ENCODE results near the gene RFX3.

The RFX3 gene

DNA sequence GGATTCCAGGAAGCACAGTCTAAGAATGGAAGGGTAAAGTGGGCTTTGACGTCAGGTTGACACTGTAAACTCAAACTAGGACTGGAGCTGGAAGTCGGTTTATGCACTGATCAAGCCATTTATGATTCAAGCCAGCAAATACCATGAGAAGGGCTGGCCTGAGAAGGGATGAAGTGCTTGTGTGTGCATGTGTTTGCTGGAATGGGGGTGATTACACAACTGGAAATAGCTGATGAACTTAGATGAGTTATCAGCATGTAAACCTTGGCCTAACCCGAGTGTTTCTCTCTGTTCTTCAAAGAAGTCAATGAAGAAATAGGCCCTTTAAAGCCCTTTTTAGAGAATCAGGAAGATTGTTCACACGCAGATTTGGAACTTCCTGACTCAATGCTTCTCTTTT is 287.6 kb downstream of the RFX3 start:
- no peak for DNase-seq (ENCODE audit: low read depth, low spot score)
- Histone ChIP-seq H3K27ac (ENCODE audit: low read length) (no peak overlapping the region), H3K27me3 (ENCODE audit: control insufficient read depth, insufficient read depth, low read length) (no peaks in the 10 kb centered on the region), H3K9me3 (ENCODE audit: control insufficient read depth, insufficient read depth, low read length) (no peaks in the 10 kb centered on the region), H3K4me1 (ENCODE audit: control insufficient read depth, insufficient read depth, low read length) (no peaks in the 10 kb centered on the region), H3K4me3 (ENCODE audit: low read length) (no peak overlapping the region), H3K36me3 (ENCODE audit: control insufficient read depth, insufficient read depth, low read length) (no peaks in the 10 kb centered on the region)
- WGBS (ENCODE audit: insufficient coverage, insufficient read length) = no CpG with 5 or more reads among the region's 4 CpGs

DNA sequence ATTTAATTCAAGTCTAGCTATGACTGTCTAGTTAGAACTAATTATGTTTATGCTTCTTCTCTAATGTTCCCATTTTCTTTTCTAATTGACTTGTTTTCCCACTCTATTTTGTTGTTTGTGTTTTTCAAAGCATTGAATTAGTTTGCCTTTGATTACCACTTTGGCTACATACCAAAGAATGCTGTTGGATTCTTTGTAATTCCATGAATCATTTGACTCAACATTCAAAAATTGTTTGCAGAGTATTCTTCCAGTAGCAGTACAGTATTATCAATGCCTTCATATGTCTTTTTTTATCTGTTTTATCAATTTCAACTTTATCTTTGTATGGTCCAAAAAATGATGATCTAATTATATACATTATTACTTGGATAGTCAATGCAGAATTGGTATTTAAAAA is 288.7 kb downstream of the RFX3 start:
- no peaks in the 10 kb centered on the region for H3K36me3 ChIP-seq (ENCODE audit: control insufficient read depth, insufficient read depth, low read length)
- DNase-seq (ENCODE audit: low read depth, low spot score) = no peak

DNA sequence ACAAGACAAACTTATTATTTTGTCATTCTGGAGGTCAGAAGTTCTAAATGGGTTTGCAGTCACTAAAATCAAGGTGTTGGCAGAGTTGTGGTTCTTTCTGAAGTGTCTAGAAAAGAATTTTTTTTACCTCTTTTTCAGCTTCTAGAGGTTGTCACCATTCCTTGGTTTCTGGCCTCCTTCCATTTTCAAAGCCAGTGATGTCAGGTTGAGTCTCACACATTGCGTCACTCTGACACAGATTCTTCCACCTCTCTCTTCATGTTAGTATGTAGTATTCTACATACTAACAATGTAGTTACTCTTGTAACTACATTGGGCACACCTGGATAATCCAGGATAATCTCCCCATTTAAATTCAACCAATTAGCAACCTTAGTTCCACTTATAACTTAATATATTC is 290.3 kb downstream of the RFX3 start:
- no peak overlapping the region for H3K27ac ChIP-seq (ENCODE audit: low read length)
- H3K9me3 ChIP-seq (ENCODE audit: control insufficient read depth, insufficient read depth, low read length) = no peaks in the 10 kb centered on the region
- no peaks in the 10 kb centered on the region for H3K36me3 ChIP-seq (ENCODE audit: control insufficient read depth, insufficient read depth, low read length)
- DNase-seq (ENCODE audit: low read depth, low spot score) = no peak
- no peak overlapping the region for H3K4me3 ChIP-seq (ENCODE audit: low read length)
- no CpG with 5 or more reads among the region's 1 CpG for WGBS (ENCODE audit: insufficient coverage, insufficient read length)
- no peaks in the 10 kb centered on the region for H3K27me3 ChIP-seq (ENCODE audit: control insufficient read depth, insufficient read depth, low read length)
- no peaks in the 10 kb centered on the region for H3K4me1 ChIP-seq (ENCODE audit: control insufficient read depth, insufficient read depth, low read length)

More for the DNA sequence above, 288.7 kb downstream of the RFX3 start:
- no peaks in the 10 kb centered on the region for H3K9me3 ChIP-seq (ENCODE audit: control insufficient read depth, insufficient read depth, low read length)
- no peaks in the 10 kb centered on the region for H3K27me3 ChIP-seq (ENCODE audit: control insufficient read depth, insufficient read depth, low read length)
- no peak overlapping the region for H3K4me3 ChIP-seq (ENCODE audit: low read length)
- H3K27ac ChIP-seq (ENCODE audit: low read length) = no peak overlapping the region
- H3K4me1 ChIP-seq (ENCODE audit: control insufficient read depth, insufficient read depth, low read length) = no peaks in the 10 kb centered on the region

DNA sequence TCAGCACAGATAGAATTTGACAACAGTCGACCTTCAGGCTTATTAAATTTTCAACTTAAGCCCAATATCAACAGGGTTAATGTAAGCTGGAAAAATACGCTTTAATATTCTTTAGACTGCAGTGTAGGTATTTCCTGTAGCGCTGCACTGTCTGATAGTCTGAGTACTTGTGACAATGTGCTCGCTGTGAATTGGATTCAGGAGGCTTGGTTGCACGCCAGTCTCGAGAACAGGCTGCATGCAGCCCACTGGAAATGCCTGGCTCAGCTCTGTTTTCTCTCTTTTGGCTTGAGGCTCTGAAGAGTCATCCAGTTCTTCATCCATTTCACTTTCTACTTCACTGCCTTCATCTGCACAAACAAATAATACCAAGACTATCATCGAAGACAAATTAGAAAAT is 300.9 kb downstream of the RFX3 start:
- no peak overlapping the region for H3K27ac ChIP-seq (ENCODE audit: low read length)
- no peaks in the 10 kb centered on the region for H3K36me3 ChIP-seq (ENCODE audit: control insufficient read depth, insufficient read depth, low read length)
- whole genome bisulfite sequencing (ENCODE audit: insufficient coverage, insufficient read length) = no CpG with 5 or more reads among the region's 7 CpGs
- no peaks in the 10 kb centered on the region for H3K27me3 ChIP-seq (ENCODE audit: control insufficient read depth, insufficient read depth, low read length)
- DNase-seq (ENCODE audit: low read depth, low spot score) = no peak
- no peak overlapping the region for H3K4me3 ChIP-seq (ENCODE audit: low read length)
- H3K4me1 ChIP-seq (ENCODE audit: control insufficient read depth, insufficient read depth, low read length) = no peaks in the 10 kb centered on the region
- no peaks in the 10 kb centered on the region for H3K9me3 ChIP-seq (ENCODE audit: control insufficient read depth, insufficient read depth, low read length)

DNA sequence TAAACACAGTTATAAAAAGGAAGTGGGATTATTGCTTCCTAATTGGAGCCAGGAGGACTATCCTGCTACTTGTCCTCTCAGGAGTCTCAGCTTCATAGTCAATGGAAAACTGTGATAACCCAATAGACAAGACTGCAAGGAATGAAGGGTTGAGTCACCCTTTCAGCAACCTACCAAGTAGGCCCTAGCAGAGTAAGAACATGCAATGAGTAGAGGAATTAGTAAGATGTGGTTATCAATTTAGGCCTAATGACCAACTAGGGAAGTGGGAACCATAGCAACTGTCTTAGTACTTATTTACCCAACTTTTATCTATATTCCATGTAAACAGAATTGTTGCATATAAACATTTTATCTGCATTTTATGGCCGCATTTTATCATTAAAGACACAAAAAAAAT is 310.1 kb downstream of the RFX3 start:
- Histone ChIP-seq H3K36me3 (ENCODE audit: control insufficient read depth, insufficient read depth, low read length) (no peaks in the 10 kb centered on the region), H3K4me3 (ENCODE audit: low read length) (no peak overlapping the region), H3K9me3 (ENCODE audit: control insufficient read depth, insufficient read depth, low read length) (no peaks in the 10 kb centered on the region), H3K27ac (ENCODE audit: low read length) (no peak overlapping the region), H3K27me3 (ENCODE audit: control insufficient read depth, insufficient read depth, low read length) (no peaks in the 10 kb centered on the region), H3K4me1 (ENCODE audit: control insufficient read depth, insufficient read depth, low read length) (no peaks in the 10 kb centered on the region)
- no peak for DNase-seq (ENCODE audit: low read depth, low spot score)
- no CpG with 5 or more reads among the region's 1 CpG for WGBS (ENCODE audit: insufficient coverage, insufficient read length)

DNA sequence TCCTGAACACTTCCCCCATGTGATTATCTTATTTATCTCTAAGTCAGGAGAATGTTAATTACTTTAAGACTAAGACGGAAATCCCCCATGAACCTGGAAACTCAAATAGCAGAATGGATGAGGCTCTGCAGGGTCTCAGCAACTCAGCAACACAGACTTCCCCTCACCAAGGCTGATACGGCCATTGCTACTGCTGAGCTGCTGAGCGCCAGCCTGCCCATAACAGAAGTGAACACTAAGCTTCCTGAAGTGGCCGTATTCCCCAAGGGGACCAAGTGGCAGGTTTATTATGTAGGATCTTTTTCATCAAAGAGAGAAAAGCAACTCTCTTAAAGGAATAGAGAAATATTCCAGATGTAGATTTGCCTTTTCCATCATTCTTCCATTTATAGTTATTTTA is 311.1 kb downstream of the RFX3 start:
- no peak for DNase-seq (ENCODE audit: low read depth, low spot score)
- no peaks in the 10 kb centered on the region for H3K9me3 ChIP-seq (ENCODE audit: control insufficient read depth, insufficient read depth, low read length)
- no CpG with 5 or more reads among the region's 4 CpGs for WGBS (ENCODE audit: insufficient coverage, insufficient read length)
- H3K4me3 ChIP-seq (ENCODE audit: low read length) = no peak overlapping the region
- no peaks in the 10 kb centered on the region for H3K4me1 ChIP-seq (ENCODE audit: control insufficient read depth, insufficient read depth, low read length)
- H3K27ac ChIP-seq (ENCODE audit: low read length) = no peak overlapping the region
- no peaks in the 10 kb centered on the region for H3K27me3 ChIP-seq (ENCODE audit: control insufficient read depth, insufficient read depth, low read length)
- H3K36me3 ChIP-seq (ENCODE audit: control insufficient read depth, insufficient read depth, low read length) = no peaks in the 10 kb centered on the region

DNA sequence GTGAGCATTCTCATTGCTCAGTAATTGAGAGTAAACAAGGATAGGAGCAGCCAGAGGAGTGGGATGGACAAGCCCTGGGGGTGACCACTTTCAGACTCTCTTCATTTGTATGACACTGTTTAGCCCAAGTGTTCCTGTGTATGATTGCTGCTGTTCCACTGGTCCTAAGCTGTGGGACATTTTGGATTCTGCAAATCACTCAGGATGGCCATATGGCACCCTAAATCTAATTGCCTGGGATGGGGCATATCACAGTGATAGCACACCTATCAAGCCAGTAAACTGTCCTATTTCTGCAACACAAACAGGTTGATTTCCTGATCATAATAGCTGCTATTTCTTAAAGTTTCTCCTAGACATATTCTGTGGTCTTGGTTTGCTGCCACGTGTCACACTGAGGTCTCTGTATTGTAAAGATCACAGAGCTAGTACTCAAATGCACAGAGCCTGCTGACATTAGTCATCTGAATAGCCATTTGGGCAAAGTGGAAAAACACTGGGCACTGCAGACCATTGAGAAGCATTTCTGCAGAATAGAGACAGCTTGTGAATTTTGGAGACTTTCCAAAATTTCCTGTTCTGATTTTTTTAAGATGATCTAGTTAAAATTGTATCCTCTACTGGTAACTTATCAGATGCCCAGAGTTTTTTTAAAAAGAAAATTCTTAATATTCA is 320.2 kb downstream of the RFX3 start:
- no peak for DNase-seq (ENCODE audit: low read depth, low spot score)

DNA sequence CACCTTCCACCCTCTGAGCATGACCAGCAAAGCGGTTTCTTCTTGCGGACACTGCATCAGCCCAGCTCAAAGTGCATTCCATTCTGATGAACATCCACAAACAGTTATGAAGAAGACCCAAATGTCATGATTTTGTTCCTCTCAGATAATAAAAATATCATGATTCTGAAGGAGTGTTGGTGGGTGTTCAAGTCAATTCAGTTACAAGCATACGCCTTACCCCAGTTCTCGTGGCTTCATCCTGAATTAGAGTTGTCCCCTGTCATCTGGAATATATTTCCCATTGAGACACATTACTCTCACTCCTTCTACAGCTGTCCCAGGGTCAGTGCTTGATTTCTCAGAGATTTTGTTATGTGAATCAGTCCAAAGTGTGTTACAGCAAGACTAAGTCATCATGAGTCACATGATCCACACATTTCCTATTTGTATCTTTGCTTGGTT is 325.4 kb downstream of the RFX3 start:
- H3K4me3 ChIP-seq (ENCODE audit: low read length) = no peak overlapping the region
- H3K27ac ChIP-seq (ENCODE audit: low read length) = no peak overlapping the region
- H3K27me3 ChIP-seq (ENCODE audit: control insufficient read depth, insufficient read depth, low read length) = no peaks in the 10 kb centered on the region
- DNase-seq (ENCODE audit: low read depth, low spot score) = no peak
- H3K4me1 ChIP-seq (ENCODE audit: control insufficient read depth, insufficient read depth, low read length) = peaks cover 2% of the 10 kb centered on the region; the same call in 1 of the 2 replicates
- WGBS (ENCODE audit: insufficient coverage, insufficient read length) = no CpG with 5 or more reads among the region's 4 CpGs
- no peaks in the 10 kb centered on the region for H3K9me3 ChIP-seq (ENCODE audit: control insufficient read depth, insufficient read depth, low read length)
- H3K36me3 ChIP-seq (ENCODE audit: control insufficient read depth, insufficient read depth, low read length) = no peaks in the 10 kb centered on the region

More for the DNA sequence above, 320.2 kb downstream of the RFX3 start:
- Histone ChIP-seq H3K36me3 (ENCODE audit: control insufficient read depth, insufficient read depth, low read length) (no peaks in the 10 kb centered on the region), H3K4me1 (ENCODE audit: control insufficient read depth, insufficient read depth, low read length) (no peaks in the 10 kb centered on the region), H3K27me3 (ENCODE audit: control insufficient read depth, insufficient read depth, low read length) (no peaks in the 10 kb centered on the region), H3K4me3 (ENCODE audit: low read length) (no peak overlapping the region), H3K9me3 (ENCODE audit: control insufficient read depth, insufficient read depth, low read length) (no peaks in the 10 kb centered on the region), H3K27ac (ENCODE audit: low read length) (no peak overlapping the region)
- no CpG with 5 or more reads among the region's 1 CpG for WGBS (ENCODE audit: insufficient coverage, insufficient read length)

DNA sequence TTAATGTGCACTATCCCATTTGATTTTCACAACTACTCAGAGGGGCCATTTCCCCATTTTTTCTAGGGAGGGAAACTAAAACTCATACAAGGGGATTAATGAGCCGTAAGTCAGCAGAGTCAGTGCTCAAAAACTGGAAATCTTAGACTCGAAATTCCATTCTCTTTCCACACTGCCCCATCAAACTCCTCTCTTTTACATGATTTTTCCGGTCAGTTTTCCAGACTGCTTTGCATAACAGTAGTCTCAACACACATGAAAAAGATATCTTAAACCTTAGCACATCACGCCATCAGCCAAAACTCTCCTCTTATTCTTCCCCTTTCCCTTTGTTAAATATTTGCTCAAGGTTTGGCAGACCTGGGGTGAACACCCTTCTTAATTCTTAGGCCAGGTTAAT is 332.0 kb downstream of the RFX3 start:
- Histone ChIP-seq H3K27me3 (ENCODE audit: control insufficient read depth, insufficient read depth, low read length) (no peaks in the 10 kb centered on the region), H3K4me3 (ENCODE audit: low read length) (no peak overlapping the region), H3K27ac (ENCODE audit: low read length) (no peak overlapping the region), H3K36me3 (ENCODE audit: control insufficient read depth, insufficient read depth, low read length) (no peaks in the 10 kb centered on the region), H3K9me3 (ENCODE audit: control insufficient read depth, insufficient read depth, low read length) (no peaks in the 10 kb centered on the region), H3K4me1 (ENCODE audit: control insufficient read depth, insufficient read depth, low read length) (peaks cover 2% of the 10 kb centered on the region; the same call in 1 of the 2 replicates)
- DNase-seq (ENCODE audit: low read depth, low spot score) = no peak
- no CpG with 5 or more reads among the region's 4 CpGs for WGBS (ENCODE audit: insufficient coverage, insufficient read length)

DNA sequence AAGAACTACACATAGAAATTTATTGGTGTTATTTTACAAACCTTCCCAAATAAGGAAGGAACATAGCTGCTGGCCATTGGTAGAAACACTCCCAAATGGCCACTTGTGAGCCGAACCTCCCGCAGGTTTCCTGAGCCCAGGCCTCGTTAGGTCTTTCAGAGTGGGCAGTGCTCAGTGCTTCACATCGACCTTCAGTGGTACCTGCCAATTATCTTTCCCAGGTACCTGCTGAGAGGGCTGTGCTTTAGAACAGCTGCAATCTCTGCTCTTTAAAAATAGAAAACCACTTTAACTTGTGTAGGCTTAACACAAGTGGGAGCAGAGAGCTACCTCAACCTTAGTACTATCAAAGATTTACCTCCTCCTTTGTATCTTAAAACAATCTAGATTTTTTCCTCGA is 334.1 kb downstream of the RFX3 start:
- no CpG with 5 or more reads among the region's 5 CpGs for WGBS (ENCODE audit: insufficient coverage, insufficient read length)
- no peak for DNase-seq (ENCODE audit: low read depth, low spot score)

More for the DNA sequence above, 334.1 kb downstream of the RFX3 start:
- H3K9me3 ChIP-seq (ENCODE audit: control insufficient read depth, insufficient read depth, low read length) = no peaks in the 10 kb centered on the region
- H3K4me1 ChIP-seq (ENCODE audit: control insufficient read depth, insufficient read depth, low read length) = no peaks in the 10 kb centered on the region; the same call in 1 of the 2 replicates
- H3K36me3 ChIP-seq (ENCODE audit: control insufficient read depth, insufficient read depth, low read length) = no peaks in the 10 kb centered on the region
- H3K27me3 ChIP-seq (ENCODE audit: control insufficient read depth, insufficient read depth, low read length) = no peaks in the 10 kb centered on the region
- H3K4me3 ChIP-seq (ENCODE audit: low read length) = no peak overlapping the region
- no peak overlapping the region for H3K27ac ChIP-seq (ENCODE audit: low read length)
